HG02943 (cell line): Measurements from ENCODE around the gene AKT3.

Experiments
- ATAC-seq: cut with Tn5 transposase; IDR thresholded peaks from one replicate; pipeline ENCODE4 v1.9.1; 2021; ENCODE audit warnings: mild to moderate bottlenecking, low read depth, moderate library complexity; ENCODE audit not compliant: unreplicated experiment

The AKT3 gene

DNA sequence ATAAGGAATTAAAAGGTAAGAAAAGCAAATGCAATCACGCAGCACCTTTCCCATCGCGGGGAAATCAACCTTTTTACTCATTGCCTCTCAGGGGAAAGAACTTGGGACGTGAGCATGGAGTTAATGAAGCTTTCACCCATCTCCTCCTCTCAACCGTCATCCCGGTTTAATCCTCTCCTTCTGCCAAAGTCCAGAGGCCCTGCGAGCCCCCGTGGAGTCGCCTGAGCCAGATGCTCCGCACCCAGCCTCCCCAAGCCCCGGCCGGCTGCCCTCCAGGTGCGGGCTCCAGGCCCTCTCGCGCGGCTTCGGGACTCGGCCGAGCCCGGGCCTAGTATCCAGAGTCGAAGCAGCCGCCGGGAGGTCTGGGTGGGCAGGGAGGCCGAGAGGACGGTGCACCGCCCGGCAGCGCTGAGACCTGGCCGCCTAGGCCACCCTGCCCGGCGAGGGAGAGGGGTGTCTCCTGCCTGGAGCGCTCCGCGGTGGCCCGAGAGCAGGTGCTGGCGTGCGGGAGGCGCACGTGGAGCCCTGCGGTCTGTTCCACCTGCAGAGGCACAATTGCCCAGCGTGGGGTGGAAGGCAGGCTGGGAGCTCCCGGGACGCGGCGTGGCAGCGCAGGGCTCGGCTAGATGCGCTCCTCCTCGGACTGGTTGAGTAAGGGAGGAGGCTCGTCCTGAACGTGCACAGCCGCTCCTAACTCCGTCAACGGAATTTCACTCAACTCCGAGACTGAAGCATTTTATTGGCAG is 375.7 kb downstream of the AKT3 start:
- no peak for ATAC-seq

DNA sequence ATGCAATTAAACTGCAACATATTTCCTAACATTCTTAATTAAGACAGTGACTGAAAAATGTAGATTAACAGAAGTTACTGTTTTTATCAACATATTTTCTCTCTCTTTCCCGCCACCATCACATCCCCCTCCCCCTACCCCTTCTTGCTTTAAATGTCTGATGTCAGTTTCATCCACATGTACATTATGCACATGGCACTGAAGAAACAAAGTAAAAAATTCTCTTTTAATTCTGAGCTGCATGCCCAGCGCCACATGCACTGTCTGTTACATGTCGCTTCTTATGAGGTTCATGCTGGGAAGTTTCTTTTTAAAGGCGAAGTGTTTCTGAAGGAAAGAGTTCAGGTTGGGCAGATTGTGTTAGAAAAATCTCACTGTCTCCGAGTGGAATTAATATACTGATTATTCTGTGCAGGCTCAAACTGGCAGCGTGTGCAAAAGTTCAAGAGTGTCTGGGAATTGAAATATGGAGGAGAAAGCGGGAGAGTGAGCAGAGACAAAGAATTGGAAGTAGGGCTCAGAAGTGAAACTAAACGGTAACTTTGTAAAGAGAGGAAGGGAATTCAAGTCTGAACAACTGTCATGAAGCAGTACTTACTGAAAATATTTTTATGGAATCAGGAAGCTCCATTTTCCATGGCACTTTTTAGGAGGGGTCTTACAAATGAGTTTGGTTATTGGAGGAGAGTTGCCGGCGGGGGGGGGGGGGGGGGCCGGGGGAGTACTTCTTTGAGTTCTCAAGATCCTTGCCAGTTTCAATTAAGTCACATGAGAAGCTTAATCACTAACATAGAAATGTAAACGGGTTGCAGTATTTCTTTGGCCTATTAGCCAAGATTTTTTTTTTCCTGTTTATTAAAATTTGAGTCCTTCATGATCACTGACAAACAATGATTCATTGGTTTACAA is 376.6 kb downstream of the AKT3 start:
- ATAC-seq: no peak

DNA sequence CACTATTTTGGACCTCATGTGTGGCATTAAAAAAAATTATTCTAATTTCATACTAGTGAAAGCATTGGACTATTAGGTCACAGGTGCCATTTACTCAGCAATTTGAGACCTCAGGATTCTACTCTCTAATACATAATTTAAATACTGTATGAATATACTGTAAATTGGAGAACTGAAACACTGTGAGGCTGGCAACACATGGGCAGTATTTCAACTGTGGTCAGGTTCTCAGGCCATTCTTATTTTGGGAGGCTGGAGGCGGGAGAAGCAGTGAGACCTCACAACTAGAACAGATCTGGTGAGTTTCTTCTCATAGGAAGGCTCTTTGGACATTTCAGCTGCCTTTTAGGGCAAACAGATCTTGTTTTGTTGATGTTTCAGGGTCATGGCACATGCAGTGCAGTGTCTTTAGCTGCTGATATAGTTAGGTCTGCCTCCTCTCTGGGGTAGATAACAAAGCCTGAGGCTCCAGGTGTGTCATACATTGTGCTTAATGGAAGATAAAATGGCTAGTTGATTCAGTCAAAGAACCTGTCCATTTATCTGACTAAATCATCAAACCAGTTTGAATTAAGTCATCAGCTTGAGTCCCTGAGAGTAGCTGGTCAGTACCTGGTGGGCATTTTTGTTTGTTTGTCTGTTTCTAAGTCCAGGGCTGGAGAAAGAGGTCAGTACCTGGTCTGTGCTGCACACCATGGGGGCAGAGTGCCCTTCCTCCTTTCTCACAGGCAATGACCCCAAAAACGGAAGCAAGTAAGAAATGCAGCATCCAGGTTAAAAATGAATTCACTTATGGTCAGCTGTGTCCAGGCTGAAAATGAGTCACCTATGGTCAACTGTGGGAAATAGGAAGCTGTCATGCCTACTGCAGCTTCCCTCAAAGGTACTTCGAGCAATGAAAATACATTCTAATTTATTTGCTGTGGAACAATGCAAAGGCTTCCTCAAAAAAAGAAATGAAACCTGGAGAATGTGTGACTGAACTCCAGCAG is 378.0 kb downstream of the AKT3 start:
- ATAC-seq: peak; percentile 70

DNA sequence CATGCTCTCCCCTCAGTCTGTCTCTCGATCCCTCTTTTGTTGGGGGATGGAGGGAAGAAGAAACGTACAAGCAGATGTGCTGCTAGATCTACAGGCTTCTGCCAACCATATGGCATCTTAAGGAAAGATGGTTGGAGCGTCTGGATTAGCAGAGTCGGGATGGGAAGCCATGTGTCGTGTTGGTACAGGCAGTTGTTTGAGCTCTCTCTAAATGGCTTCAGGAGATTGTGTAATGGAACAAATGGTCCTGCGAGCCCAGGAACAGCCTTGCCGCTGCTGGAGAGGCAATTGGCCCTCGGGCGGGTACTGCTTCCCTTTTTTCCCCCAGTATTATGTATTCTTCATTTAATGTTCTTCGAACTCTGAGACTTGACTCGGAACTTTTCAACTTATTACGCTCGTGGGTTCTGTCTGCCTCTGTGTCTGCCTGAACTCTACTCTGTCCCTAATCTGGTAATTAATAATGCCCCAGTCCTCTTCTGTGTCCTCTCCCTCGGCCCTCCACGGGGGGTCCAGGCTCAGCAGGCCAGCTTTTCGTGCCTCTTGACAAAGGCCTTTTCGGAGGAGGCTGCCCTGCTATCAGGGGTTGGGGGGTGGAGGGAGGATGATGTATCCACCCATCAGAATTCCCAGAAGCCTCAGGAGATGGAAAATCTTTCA is 378.9 kb downstream of the AKT3 start:
- ATAC-seq: no peak

DNA sequence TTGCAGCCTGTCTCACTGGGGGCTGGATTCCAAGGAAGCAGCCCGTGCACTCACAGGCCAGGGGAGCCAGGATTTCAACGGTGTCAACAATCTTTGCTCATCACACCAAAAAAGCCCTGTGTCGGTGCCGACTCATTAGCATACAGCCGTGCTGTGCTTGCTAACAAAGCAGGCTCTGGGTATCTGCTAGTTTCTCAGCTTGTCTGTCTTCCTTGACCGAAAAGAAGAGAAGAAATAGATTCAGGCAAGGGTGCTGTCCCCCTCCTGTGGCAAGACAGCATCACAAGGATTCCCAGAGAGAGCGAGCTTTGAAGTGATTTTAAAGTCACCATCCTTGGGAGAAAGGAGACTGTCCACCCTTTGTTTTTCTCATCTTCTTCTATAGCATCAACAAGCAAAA is 379.5 kb downstream of the AKT3 start:
- no peak for ATAC-seq

DNA sequence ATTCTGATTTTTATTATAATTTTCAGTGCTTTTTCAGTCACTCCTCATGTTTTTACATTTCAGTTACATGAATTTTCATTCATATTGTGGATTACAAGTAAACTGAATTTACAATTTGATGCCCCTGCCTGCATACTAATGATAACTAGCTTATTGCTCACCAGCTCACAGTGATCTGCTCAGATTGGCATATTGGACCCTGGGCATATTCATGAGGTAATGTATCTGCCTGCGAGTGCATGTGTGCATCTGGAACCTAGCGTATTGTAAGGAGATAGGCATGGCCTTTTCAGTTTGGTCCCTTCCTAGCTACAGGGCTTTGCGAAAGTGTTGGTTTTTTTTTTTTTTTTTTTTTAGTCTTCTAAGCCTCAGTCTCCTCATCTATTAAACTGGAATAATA is 380.5 kb downstream of the AKT3 start:
- no peak for ATAC-seq

DNA sequence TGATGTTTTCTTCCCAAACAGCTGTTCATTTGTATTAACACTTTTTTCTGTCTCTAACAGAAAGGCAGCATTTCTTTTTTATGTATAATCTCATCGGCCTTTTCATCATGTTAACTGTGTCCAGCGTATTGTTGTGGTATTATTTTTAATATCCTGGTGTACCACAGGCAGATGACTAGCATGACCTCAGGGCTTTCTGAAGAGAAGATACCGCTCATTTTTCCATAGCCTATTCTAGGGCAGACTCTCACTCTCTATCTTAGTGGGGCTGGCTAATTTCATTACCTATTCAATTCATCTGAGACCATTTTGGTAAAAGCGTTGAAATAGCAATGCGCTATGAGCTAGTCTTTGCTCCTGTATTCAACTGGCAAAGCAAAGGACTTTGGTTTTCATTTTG is 384.3 kb downstream of the AKT3 start:
- ATAC-seq: no peak

DNA sequence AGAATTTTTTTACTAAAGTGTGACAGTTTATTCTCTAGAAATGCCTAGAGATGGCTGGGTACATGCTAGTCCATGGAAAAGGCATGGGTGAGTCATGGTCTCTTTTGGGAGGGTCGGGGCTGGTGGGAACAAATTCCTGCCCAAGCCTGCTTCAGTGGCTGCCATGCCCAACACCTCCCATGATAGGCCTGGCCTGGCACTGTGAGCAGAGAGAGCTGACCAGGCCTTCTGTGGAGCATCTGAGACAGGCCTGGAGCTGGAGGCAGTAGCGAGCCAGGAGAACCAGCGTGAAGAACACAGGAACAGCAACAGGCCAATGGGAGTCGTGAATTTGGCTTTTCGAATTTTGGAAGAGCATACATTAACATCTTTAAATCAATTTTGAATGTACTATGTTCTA is 385.0 kb downstream of the AKT3 start:
- no peak for ATAC-seq

DNA sequence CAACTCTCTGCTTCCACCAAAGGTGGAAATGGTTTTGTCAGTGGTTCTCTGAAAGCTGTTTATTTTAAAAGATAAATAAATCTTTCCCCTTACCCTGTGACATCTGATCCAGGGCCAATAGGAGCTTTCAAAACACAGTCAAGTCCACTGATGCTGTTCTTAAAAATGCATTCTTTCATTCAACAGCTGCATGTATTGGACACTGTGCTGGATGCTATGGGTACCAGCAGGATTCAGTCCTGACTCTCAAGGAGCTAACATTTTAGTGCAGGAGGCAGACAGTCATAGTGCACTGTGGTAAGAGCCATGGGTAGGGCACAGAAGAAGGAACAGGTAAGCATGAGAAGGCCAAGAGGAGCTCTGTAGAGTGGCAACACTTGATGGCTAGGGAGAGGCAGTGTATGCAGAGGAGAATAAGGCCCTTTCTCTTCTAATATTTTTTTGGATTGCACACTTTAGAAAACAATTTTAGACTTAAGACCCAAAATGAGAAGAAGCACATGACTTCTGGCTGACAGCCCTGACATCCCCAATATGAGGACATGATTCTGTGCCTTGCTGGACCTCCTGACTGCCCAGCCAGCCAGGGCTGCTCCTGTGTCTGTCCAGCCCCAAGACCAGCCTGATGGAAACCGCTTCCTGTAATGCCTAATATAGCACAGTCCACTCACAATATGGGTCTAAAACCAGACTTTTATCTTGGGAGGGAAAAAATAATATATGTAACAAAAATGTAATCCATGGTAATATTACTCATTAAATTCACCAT is 386.9 kb downstream of the AKT3 start:
- ATAC-seq: no peak

DNA sequence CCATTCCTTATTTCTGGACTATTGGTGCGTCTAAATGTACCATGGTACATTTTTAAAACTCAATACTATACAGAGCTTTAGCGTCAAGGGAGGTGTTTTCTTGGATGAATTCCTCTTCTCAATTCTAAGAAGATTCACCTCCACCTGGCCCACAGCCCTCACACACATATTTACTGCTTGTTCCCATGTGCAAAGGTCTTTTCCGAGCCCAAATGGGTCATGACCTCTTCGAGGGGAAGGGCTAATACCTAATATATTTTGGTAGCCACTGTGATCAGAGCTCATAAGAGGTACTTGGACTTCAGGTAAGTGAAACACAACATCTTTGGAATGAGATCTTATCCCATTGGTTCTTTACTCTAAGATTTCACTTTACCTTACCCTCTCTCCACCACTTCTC is 388.3 kb downstream of the AKT3 start:
- no peak for ATAC-seq

DNA sequence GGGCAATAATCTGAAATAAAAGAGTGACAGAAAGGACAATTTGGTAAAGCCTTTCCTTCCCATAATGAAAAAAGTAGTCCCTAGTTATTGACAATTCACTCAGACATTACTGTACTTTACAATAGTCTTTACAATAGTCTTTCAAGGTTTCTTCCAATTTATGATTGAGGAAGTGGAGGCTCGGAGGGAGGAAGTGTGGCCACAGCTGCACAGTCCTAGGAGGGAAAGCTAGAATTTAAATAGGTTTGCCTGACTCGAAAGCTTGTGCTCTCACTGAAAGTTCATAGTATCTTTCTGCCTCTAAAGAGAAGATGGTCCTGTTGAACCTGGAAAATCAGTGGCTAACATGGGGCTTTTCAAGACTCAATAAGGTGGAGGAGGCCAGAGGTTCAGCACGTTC is 391.0 kb downstream of the AKT3 start:
- no peak for ATAC-seq

DNA sequence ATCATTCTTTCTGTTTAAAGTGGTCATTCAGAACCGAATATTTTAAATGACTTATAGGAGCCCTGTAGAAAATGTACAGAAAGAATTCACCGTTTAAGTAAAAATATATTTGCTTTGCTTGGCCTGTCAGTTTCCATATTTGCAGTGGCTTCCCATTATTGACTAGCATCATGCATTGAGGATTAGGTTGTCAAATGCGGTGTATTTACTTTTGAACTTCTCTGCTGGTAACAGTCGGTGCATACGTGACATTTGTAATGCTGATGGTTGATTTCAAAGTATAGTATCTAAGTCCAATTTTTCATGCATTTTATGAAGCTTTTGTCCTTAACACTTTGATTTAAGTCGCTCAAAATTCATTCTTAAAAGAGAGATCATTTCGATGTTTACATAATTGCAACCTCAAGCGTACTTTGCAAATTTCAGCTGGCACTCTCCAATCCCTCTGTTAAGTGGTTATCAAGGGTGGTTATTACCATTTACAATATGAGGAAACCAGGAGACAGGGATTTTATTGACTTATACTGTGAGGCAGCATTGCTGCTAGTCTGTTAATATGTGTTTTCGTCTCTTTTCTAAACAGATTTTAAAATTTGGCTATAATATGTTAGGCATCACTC is 392.6 kb downstream of the AKT3 start:
- no peak for ATAC-seq

DNA sequence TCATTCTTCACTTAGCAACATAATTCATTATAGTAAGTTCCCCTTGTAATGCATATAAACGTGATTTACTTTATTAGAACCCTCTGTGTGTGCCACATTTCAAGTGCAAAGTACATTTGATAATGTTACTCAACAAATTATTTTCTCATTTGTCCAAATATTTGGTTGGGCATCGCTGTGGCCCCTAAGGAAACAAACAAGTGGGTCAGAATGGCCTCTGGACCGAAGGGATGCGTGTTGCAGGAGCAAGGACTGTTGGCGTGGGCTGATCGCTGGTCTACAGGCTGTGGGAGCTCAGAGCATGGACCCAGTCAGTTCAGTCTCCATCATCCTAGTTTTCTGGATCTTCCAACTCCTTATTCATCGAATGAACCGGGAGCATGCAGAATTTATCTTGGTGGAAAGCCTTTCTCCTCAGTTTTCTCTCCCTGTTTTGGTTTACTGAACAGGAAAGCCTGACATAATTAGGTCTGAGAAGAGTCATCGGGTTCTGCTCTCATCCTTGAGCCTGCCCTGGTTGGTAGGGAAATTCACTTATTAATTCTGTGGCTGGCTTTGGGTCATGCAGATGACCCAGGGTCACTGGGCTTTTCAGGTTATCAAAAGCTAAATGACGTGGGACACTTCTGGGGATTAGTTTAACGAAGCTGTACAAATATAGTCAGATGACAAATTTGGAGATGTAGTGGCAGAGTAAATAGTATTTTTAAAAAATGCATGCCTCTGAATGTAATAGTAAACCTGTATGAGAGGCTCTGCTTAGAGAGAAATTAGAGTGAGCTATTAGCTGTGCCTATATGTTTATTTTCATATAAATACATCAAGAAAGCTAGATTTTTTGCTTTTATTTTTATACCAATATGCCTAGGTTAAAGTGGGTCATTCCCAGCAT is 394.0 kb downstream of the AKT3 start:
- no peak for ATAC-seq

DNA sequence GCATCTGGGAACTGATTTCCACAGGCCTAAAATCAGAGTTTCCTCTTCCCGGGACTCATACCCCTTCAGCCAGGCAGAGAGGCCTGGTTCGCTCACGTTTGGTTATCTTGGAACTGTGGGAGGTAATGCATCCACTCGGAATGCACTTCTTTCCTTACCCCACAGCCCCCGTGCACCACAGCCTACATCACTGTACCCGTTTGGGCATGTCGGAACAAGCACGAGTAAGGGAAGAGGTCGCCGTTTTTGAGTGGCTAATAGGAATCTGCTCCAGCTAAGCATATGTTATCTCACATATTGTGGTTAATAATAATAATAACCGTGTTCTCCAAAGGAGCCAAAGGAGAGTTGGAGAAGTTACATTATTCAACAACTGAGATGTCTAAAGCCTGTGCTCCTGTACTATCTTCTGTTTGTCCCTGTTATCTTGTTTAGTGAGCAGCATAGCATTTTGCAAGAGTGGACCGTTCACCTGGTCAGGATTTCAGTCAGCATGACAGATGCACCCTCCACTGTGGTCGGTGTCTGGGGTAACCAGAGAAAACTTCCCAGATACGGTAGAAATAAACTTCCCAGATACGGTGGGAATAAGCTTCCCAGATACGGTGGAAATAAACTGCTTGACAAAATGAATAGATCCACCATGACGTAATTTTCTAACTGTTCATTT is 395.6 kb downstream of the AKT3 start:
- ATAC-seq: no peak

DNA sequence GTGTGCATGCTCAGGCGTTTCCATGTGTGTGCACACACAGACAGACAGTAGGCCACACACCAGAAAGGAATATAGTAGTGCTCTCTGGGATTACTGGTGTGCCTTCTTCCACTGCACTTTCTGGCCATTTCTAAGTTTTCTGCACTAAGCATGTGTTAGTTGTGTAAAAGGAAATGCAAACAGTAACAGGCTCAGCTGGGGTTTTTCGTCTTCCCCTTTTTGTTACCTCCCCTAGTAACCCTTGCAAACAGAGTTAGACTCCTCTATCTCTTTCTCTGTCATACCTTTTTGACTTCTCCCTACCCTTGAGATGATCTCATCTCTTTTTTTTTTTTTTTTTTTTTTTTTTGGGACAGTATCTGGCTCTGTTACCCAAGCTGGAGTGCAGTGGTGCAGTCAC is 398.0 kb downstream of the AKT3 start:
- no peak for ATAC-seq

DNA sequence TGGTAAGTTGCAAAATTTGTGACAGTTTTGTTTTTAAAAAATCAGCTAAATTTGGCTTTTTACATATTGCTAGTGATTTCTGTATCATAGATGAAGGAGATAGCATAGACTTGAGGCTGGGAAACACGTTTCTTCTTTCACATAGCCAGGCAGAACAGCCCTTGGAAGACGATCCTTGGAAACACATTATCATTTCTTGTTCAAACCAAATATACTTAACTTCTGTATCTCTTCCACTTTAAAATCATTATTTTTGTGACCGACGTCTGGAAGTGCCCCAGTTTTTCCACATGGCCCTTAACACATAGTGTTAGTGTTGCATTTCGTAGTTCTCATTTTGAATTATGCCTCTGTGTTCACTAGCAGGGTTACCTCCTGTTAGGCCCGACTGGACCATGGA is 400.7 kb downstream of the AKT3 start:
- no peak for ATAC-seq

DNA sequence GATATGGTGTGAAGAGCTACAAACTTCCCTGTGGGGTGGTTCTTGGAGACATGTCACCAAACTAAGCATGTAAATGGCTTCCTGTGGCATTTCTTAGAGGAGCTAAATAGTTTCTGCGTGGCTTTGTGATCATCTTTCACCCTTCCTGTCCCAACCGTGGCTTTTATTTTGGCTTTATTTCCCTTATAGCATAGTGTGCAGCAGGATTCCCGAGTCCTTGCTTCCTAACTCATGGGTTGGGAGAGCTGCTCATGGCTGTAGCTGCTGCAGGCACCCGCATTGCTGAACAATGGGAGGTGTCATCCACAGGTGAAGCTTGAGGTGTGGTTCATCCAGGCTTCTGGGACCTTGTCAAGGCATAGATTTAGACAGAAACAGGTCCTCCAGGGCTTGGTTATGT is 402.2 kb downstream of the AKT3 start:
- ATAC-seq: no peak

DNA sequence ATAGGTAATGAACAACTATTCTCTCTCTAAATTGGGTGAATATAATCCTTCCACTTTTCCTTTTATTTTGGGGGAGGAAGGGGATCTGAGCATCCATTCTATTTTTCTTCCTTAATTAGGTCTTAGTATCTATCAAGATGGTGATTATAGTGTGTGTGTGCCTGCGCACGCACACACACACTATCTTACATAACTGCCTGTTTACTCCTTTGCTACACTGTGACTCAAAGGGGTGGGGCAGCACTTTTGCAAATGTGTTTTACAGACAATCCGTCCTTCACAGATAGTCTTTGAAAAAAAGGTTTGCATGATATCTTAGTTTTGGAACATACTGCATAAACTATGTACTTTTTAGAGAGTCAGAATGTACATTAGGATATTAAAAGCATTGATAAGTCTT is 402.7 kb downstream of the AKT3 start:
- no peak for ATAC-seq
